OCI-LY3 (cell line): Measurements from ENCODE around the gene CD14.
"Not testable (repeated sequence)": the region's sequence is repeated elsewhere in the genome, so short reads cannot be mapped to it uniquely, and the experiment has no call there.

ENCODE experiments used
- H2AFZ ChIP-seq: fragments of 200-600, 300-600 bp; shearing (Covaris generic); 2 replicates; pipeline ENCODE4 v1.6.0; 2014; ENCODE audit warnings: antibody characterized with exemption, low read depth, low read length
- H3K27ac ChIP-seq: fragments of 200-600, 300-600 bp; sonication (generic); 2 replicates; pipeline ENCODE4 v1.5.1; 2014; ENCODE audit warnings: mild to moderate bottlenecking, low read length, moderate library complexity, mixed read lengths
- H3K27me3 ChIP-seq: fragments of 200-600, 300-600 bp; sonication (generic); 2 replicates; pipeline ENCODE4 v1.6.1; 2014; ENCODE audit warnings: low read depth, low read length, mixed read lengths
- H3K36me3 ChIP-seq: fragments of 200-600, 300-600 bp; sonication (generic); replicated peaks from 2 replicates; pipeline ENCODE3; 2014; ENCODE audit warnings: low read depth, low read length, mixed read lengths
- H3K4me1 ChIP-seq: fragments of 300-600, 200-600 bp; sonication (generic); 2 replicates; pipeline ENCODE4 v1.6.1; 2014; ENCODE audit warnings: low read length, mixed read lengths
- H3K4me2 ChIP-seq: fragments of 200-600, 300-600 bp; sonication (generic); 2 replicates; pipeline ENCODE4 v1.6.1; 2014; ENCODE audit warnings: low read length, mixed read lengths
- H3K4me3 ChIP-seq: fragments of 300-600, 200-600 bp; sonication (generic); 2 replicates; pipeline ENCODE4 v1.5.1; 2014; ENCODE audit warnings: antibody characterized with exemption, mild to moderate bottlenecking, low read length, moderate library complexity
- H3K79me2 ChIP-seq: fragments of 300-600, 200-600 bp; shearing (Covaris generic); 2 replicates; pipeline ENCODE4 v1.6.1; 2014; ENCODE audit warnings: mild to moderate bottlenecking, low read length, mixed read lengths
- H3K9ac ChIP-seq: fragments of 300-600, 200-600 bp; shearing (Covaris generic); 2 replicates; pipeline ENCODE4 v1.6.0; 2014; ENCODE audit warnings: mild to moderate bottlenecking, low read length, moderate library complexity
- H3K9me3 ChIP-seq: fragments of 200-600, 300-600 bp; shearing (Covaris generic); 2 replicates; pipeline ENCODE4 v1.6.1; 2014; ENCODE audit warnings: low read length, mixed read lengths; ENCODE audit not compliant: insufficient read depth
- H4K20me1 ChIP-seq: fragments of 200-600, 300-600 bp; sonication (generic); 2 replicates; pipeline ENCODE4 v1.6.1; 2016; ENCODE audit warnings: low read length, mixed read lengths; ENCODE audit not compliant: insufficient read depth
- CTCF ChIP-seq: fragments of 200-600, 300-600 bp; sonication (generic); IDR thresholded peaks from 2 replicates; pipeline ENCODE4 v1.5.1; 2014; ENCODE audit warnings: antibody characterized with exemption, low read length, low read depth
- EZH2phosphoT487 ChIP-seq: fragments of 200-600 bp; shearing (Covaris generic); IDR thresholded peaks from 2 replicates; pipeline ENCODE4 v1.6.1; 2018; ENCODE audit warnings: antibody characterized with exemption, mixed run types, low read depth

The CD14 gene

GRCh38 chr5:140664359-140665119 lies 31.6 kb upstream of the CD14 start, which contains the start of gene WDR55:
TSS of gene WDR55 (plus strand) at chr5:140664904. CDS start at chr5:140664913, 9 bp downstream.
- Histone ChIP-seq H3K36me3 (peaks cover 9% of the 10 kb centered on the region), H3K27ac (peak within 1 kb of the TSS; percentile 37), H3K4me1 (peaks cover 4% of the 10 kb centered on the region; the same call in 1 of the 2 replicates), H3K79me2 (peaks cover 21% of the 10 kb centered on the region), H3K4me3 (peak within 1 kb of the TSS; percentile 98), H4K20me1 (no peaks in the 10 kb centered on the region), H3K27me3 (no peaks in the 10 kb centered on the region), H3K9me3 (no peaks in the 10 kb centered on the region), H2AFZ (peak within 1 kb of the TSS; percentile 88), H3K4me2 (peak within 1 kb of the TSS; percentile 76), H3K9ac (peak within 1 kb of the TSS; percentile 90)
- TF ChIP-seq CTCF: no peak
- no peak for TF ChIP-seq EZH2phosphoT487

- Histone ChIP-seq H3K4me3 (peak overlapping the region; percentile 98), H3K79me2 (peaks cover 21% of the 10 kb centered on the region), H3K36me3 (peaks cover 9% of the 10 kb centered on the region), H3K4me2 (peak overlapping the region; percentile 76), H3K9me3 (no peaks in the 10 kb centered on the region), H3K4me1 (peaks cover 4% of the 10 kb centered on the region; the same call in 1 of the 2 replicates), H3K9ac (peak overlapping the region; percentile 90; the same call in 1 of the 2 replicates), H2AFZ (peak overlapping the region; percentile 88; the same call in 1 of the 2 replicates), H3K27ac (no peak overlapping the region), H3K27me3 (no peaks in the 10 kb centered on the region), H4K20me1 (no peaks in the 10 kb centered on the region)
- TF ChIP-seq EZH2phosphoT487 (no peak), CTCF (no peak)
These were observed 31.0 kb upstream of the CD14 start for GRCh38 chr5:140664030-140664358.

GRCh38 chr5:140660371-140660770 lies 27.4 kb upstream of the CD14 start:
- H3K4me1 ChIP-seq, H3K4me2 ChIP-seq, H3K79me2 ChIP-seq, H3K4me3 ChIP-seq, H4K20me1 ChIP-seq, H2AFZ ChIP-seq, H3K27ac ChIP-seq, H3K9me3 ChIP-seq, H3K27me3 ChIP-seq, H3K9ac ChIP-seq, H3K36me3 ChIP-seq: not testable (repeated sequence)

GRCh38 chr5:140658870-140659269 lies 25.9 kb upstream of the CD14 start:
- Histone ChIP-seq H3K4me3 (no peak overlapping the region), H3K9me3 (no peaks in the 10 kb centered on the region), H3K36me3 (peaks cover 8% of the 10 kb centered on the region), H3K9ac (no peak overlapping the region), H4K20me1 (no peaks in the 10 kb centered on the region), H3K27ac (no peak overlapping the region), H3K27me3 (no peaks in the 10 kb centered on the region), H3K4me1 (no peaks in the 10 kb centered on the region), H3K79me2 (no peaks in the 10 kb centered on the region), H2AFZ (no peak overlapping the region), H3K4me2 (no peak overlapping the region)
- no peak for TF ChIP-seq EZH2phosphoT487
- TF ChIP-seq CTCF: no peak
